Liver (tissue), 3 donors: ENCODE results near the gene FAM3B.

Source experiments
- ATF3 ChIP-seq: IDR thresholded peaks from 2 replicates; pipeline ENCODE4 v1.6.1; 2016; ENCODE audit warnings: antibody characterized with exemption
- CTCF ChIP-seq: fragments of 150-350 bp; IDR thresholded peaks from 2 replicates; pipeline ENCODE4 v1.5.1; 2017; ENCODE audit warnings: improper control_type of control experiment, low read depth, low read length; ENCODE audit not compliant: missing input control
- GABPA ChIP-seq, 2 donors: IDR thresholded peaks in 1 of 2; conservative IDR thresholded peaks in 1 of 2; 2 replicates each; pipeline ENCODE4 v1.6.1; 2016; ENCODE audit warnings: antibody characterized with exemption in 2 of 2, mild to moderate bottlenecking in 1 of 2, moderate library complexity in 1 of 2
- JUND ChIP-seq, 2 donors: IDR thresholded peaks; 2 replicates each; pipeline ENCODE4 v1.6.1; 2016; ENCODE audit warnings: antibody characterized with exemption in 2 of 2
- MAX ChIP-seq: IDR thresholded peaks from 2 replicates; pipeline ENCODE4 v1.6.1; 2016; ENCODE audit warnings: antibody characterized with exemption
- RAD21 ChIP-seq, 2 donors: IDR thresholded peaks; 2 replicates each; pipeline ENCODE4 v1.6.1; 2016; ENCODE audit warnings: antibody characterized with exemption in 2 of 2, mild to moderate bottlenecking in 2 of 2
- REST ChIP-seq: IDR thresholded peaks from 2 replicates; pipeline ENCODE4 v1.6.1; 2016; ENCODE audit warnings: antibody characterized with exemption, mild to moderate bottlenecking
- RXRA ChIP-seq, 2 donors: IDR thresholded peaks; 2 replicates each; pipeline ENCODE4 v1.6.1; 2017 to 2018; ENCODE audit warnings: antibody characterized with exemption in 2 of 2, mild to moderate bottlenecking in 1 of 2
- SP1 ChIP-seq: IDR thresholded peaks from 2 replicates; pipeline ENCODE4 v1.6.1; 2018; ENCODE audit warnings: antibody characterized with exemption, mild to moderate bottlenecking
- TAF1 ChIP-seq: conservative IDR thresholded peaks from 2 replicates; pipeline ENCODE4 v1.6.1; 2016; ENCODE audit warnings: antibody characterized with exemption, mild to moderate bottlenecking
- YY1 ChIP-seq: IDR thresholded peaks from 2 replicates; pipeline ENCODE4 v1.6.1; 2016; ENCODE audit warnings: antibody characterized with exemption, mild to moderate bottlenecking
- ZBTB33 ChIP-seq: IDR thresholded peaks from 2 replicates; pipeline ENCODE4 v1.6.1; 2016; ENCODE audit warnings: antibody characterized with exemption
- donor health status: healthy.
- donor health status: healthy.

GRCh38 chr21:41289431-41289830 lies 27.2 kb upstream of the FAM3B start:
- TF ChIP-seq CTCF (no peak), ATF3 (no peak), REST (no peak), TAF1 (no peak), RAD21 (IDR thresholded peaks at IDR 0.05) (no peak), SP1 (no peak), GABPA (IDR thresholded peaks at IDR 0.05 in 1 of 2, conservative IDR thresholded peaks at IDR 0.05 in 1 of 2) (no peak), ZBTB33 (no peak), JUND (IDR thresholded peaks at IDR 0.05) (no peak), YY1 (no peak), RXRA (IDR thresholded peaks at IDR 0.05) (no peak), MAX (no peak)
